Measurements from ENCODE around the gene PRKAR1B. TPM values are rescaled to one million over a fixed set of nuclear protein-coding genes. Genes with fewer than 3 reads are reported as not detected.

The PRKAR1B gene
- total RNA-seq, 2 donors from 2014 or later: 15.1 to 15.9 TPM

GRCh38 chr7:533266-533665, 193.8 kb downstream of the PRKAR1B start:
- Histone ChIP-seq H3K36me3 (no peaks in the 10 kb centered on the region), H3K9me3 (no peaks in the 10 kb centered on the region), H3K27me3 (no peaks in the 10 kb centered on the region), H3K27ac (no peak overlapping the region), H3K4me3 (no peak overlapping the region), H3K4me1 (peaks cover 0 to 8% of the 10 kb centered on the region in 2 donors)
- no peak for DNase-seq (ENCODE audit: low spot score)
- no peak for TF ChIP-seq CTCF (IDR thresholded peaks at IDR 0.05)

GRCh38 chr7:532379-533143, 194.5 kb downstream of the PRKAR1B start:
- Histone ChIP-seq H3K9me3 (no peaks in the 10 kb centered on the region), H3K4me1 (peaks cover 0 to under 1% of the 10 kb centered on the region in 2 donors), H3K36me3 (no peaks in the 10 kb centered on the region), H3K4me3 (no peak overlapping the region), H3K27me3 (no peaks in the 10 kb centered on the region), H3K27ac (no peak overlapping the region)
- no peak for TF ChIP-seq CTCF (IDR thresholded peaks at IDR 0.05)
- DNase-seq (ENCODE audit: low spot score): no peak

- Histone ChIP-seq H3K27me3 (no peaks in the 10 kb centered on the region), H3K4me3 (no peak overlapping the region), H3K27ac (no peak overlapping the region), H3K9me3 (no peaks in the 10 kb centered on the region), H3K4me1 (no peaks in the 10 kb centered on the region), H3K36me3 (no peaks in the 10 kb centered on the region)
- no peak for DNase-seq (ENCODE audit: low spot score)
- no peak for TF ChIP-seq CTCF (IDR thresholded peaks at IDR 0.05)
Measured at GRCh38 chr7:531777-532176, 195.3 kb downstream of the PRKAR1B start.

DNA sequence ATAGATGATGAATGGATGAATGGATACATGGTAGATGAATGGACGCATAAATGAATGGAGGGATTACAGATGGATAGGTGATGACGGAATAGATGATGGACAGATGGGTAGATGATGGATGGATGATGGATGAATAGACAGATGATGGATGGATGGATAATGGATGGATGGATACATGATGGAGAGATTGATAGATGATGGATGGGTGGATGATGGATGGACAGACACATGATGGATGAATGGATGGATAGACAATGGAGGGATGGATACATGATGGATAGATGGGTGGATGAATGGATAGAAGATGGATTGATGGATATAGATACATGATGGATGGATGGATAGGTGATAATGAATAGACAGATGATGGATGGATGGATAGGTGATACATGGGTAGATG, 198.6 kb downstream of the PRKAR1B start:
- TF ChIP-seq CTCF (IDR thresholded peaks at IDR 0.05): no peak

DNA sequence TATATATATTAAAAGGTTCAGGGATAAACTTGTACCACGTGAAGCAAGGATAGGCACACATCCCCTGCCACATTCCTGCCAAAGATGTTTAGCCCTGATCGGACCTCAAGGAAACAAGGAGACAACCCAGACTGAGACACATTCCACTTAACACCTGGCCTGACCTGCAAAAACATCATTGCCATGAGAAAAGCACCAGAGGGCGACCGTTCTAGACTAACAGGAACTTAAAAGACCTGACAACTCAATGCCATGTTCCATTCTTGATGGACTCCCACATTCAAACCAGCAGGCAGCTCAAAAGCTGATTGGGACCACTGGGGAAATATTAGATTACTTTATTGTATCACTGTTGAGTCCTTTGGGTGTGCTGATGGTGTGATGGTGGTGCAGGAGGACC, 199.4 kb downstream of the PRKAR1B start:
- no peak overlapping the region for H3K27ac ChIP-seq
- H3K36me3 ChIP-seq: no peaks in the 10 kb centered on the region
- H3K27me3 ChIP-seq: no peaks in the 10 kb centered on the region
- H3K9me3 ChIP-seq: no peaks in the 10 kb centered on the region
- no peak for DNase-seq (ENCODE audit: low spot score)
- no peak for TF ChIP-seq CTCF (IDR thresholded peaks at IDR 0.05)
- H3K4me3 ChIP-seq: no peak overlapping the region
- H3K4me1 ChIP-seq: peaks cover 0 to 13% of the 10 kb centered on the region in 2 donors

More for the DNA sequence above, 198.6 kb downstream of the PRKAR1B start:
- Histone ChIP-seq H3K27ac (no peak overlapping the region), H3K4me3 (no peak overlapping the region), H3K36me3 (no peaks in the 10 kb centered on the region), H3K9me3 (no peaks in the 10 kb centered on the region), H3K27me3 (no peaks in the 10 kb centered on the region), H3K4me1 (peaks cover 0 to 7% of the 10 kb centered on the region in 2 donors)
- no peak for DNase-seq (ENCODE audit: low spot score)
